HG03378 (cell line): ENCODE data around the gene KANSL1.

Experiments used
- ATAC-seq: cut with Tn5 transposase; IDR thresholded peaks from one replicate; pipeline ENCODE4 v1.9.1; 2021; ENCODE audit warnings: mild to moderate bottlenecking, moderate library complexity; ENCODE audit not compliant: unreplicated experiment

Gene KANSL1

GRCh38 chr17:46169913-46170638, 23.2 kb downstream of the KANSL1 start:
- ATAC-seq, result no peak

DNA sequence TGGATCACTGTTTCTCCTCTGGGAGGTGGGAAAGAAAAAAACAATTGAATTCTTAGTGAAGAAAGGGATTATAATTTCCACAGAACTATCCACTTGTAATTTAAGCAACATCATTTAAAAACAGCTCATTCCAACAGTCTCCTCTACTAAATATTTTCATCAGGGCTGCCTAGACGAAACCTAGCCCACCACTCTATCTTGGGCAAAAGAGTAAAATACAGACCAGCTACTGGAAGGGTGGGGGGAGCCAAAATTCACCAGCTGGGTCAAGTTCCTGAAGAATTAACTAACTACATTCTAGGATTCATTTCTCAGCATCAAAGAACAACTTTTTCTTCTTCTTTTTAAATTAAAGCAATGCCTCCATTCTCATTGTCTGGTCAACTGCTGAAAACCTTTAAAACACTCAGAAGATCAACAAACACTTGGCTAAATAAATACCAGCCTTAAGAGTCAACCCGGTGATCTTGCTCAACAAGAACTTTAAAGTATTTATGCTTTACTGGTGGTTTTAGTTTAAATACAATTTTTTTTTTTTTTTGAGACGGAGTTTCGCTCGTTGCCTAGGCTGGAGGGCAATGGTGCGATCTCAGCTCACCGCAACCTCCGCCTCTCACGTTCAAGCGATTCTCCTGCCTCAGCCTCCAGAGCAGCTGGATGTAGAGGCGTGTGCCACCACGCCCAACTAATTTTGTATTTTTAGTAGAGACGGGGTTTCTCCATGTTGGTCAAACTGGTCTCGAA, 25.2 kb downstream of the KANSL1 start:
- no peak for ATAC-seq

DNA sequence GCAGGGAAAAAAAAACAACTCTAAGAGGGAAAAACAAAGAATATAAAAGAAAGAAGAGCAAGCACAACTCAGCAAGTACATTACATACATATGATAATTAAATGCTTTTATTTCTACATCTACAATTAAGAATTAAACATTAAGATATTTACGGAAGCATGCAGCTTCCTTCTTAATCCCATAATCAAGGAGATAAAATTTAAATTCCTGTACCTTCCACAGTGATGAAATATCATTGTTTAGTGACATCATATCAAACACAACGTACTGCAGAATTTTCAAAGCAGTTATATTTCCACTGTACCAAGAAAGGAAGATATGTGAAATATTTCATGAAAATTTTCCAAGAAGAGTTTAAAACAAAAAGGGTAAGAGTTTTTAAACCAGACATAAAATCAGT, 26.0 kb downstream of the KANSL1 start:
- ATAC-seq, result no peak

GRCh38 chr17:46166692-46167249, 26.5 kb downstream of the KANSL1 start:
- no peak for ATAC-seq

GRCh38 chr17:46163929-46164594, 29.2 kb downstream of the KANSL1 start:
- ATAC-seq, result no peak

- no peak for ATAC-seq
These were observed 29.9 kb downstream of the KANSL1 start for GRCh38 chr17:46163316-46163715.

GRCh38 chr17:46162866-46163265, 30.4 kb downstream of the KANSL1 start:
- ATAC-seq, result no peak

DNA sequence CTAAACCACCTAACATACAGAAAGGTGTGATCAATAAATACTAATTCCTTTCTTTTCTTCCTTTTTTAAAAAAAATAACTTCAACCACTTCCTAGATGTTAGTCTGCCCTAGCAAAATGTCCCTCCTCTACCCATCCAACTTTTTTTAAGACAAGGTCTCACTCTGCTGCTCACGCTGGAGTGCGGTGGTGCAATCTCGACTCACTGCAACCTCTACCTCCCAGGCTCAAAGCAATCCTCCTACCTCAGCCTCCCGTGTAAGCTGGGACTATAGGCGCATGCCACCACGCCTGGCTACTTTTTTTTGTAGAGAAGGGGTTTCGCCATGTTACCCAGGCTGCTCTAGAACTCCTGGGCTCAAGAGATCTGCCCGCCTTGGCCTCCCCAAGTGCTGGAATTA, 33.1 kb downstream of the KANSL1 start:
- ATAC-seq, result no peak

- no peak for ATAC-seq
These were observed 33.5 kb downstream of the KANSL1 start for GRCh38 chr17:46159686-46160085.

DNA sequence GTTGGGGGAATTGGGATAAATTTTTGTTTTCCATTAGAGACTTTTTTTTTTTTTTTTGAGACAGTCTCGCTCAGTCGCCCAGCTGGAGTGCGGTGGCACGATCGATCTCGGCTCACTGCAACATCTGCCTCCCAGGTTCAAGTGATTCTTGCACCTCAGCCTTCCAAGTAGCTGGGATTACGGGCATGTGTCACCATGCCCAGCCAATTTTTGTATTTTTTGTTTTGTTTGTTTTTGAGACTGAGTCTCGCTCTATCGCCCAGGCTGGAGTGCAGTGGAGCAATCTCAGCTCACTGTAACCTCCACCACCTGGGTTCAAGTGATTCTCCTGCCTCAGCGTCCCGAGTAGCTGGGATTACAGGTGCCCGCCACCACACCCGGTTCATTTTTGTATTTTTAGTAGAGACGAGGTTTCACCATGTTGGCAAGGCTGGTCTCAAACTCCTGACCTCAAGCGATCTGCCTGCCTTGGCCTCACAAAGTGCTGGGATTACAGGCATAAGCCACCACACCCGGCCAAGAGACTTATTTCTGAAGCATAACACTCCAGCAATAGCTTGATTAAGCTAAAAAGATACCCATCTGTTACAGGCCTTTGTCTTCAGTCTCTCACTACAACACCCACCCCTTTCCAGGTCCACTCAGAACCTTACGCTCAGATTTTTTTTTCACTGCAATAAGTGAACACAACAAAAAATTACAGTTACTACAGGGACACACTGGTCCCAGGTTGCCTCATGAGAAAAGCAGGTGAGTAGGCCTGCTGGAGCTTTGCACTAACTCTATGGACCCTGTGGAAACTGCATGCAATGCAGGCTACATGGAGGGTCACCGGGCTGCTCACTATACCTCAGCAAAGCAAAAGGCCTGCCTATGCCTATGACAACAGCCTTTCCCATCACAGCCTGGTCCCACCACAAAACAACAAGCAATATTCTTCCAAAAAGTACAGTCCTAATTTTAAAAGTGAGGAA, 34.6 kb downstream of the KANSL1 start:
- no peak for ATAC-seq

GRCh38 chr17:46157443-46158062, 35.7 kb downstream of the KANSL1 start:
- no peak for ATAC-seq

DNA sequence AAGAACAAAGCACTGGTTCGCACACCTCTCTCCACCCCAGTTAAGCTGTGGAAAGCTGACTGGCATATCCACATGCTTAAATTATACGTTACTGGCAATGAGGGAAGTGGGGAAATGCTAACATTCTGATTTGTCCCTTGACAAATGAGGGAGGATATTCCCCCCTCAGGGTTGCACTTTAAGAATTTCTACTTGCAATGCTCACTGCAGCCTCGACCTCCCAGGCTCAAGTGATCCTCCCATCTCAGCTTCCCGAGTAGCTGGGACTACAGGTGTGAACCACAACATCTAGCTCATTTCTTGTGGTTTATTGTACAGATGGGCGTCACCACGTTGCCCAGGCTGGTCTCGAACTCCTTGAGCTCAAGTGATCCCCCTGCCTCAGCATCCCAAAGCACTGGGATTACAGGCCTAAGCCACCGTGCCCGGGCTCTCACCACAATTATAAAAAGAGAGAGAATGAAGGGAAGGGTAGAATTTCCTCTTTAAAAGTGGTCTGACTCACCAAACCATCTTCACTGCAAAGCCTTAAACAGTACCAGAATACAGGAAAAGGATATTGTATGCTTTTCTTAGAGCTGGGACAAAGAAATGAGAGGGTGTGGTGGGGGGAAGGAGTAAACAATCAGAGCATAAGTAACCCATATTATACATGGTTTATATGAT, 38.9 kb downstream of the KANSL1 start:
- no peak for ATAC-seq

GRCh38 chr17:46152423-46152822, 40.8 kb downstream of the KANSL1 start:
- ATAC-seq, result no peak

DNA sequence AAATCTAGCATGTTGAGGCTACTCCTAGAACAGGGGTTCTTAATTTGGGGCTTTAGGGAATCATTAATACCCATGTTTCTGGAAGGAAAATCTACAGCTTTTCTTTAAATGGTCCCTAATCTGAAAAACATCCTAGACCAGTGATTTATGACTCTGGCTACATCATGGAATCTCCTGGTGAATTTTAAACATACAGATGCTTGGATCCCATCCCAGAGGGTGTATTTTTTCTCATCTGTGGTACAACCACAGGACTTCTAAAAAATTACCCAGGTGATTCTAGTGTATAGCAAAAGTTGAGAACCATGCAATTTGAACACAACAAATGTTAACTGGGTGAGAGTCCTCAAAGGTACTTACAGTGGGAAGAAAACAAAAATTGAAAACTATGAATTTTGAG, 41.5 kb downstream of the KANSL1 start:
- no peak for ATAC-seq

DNA sequence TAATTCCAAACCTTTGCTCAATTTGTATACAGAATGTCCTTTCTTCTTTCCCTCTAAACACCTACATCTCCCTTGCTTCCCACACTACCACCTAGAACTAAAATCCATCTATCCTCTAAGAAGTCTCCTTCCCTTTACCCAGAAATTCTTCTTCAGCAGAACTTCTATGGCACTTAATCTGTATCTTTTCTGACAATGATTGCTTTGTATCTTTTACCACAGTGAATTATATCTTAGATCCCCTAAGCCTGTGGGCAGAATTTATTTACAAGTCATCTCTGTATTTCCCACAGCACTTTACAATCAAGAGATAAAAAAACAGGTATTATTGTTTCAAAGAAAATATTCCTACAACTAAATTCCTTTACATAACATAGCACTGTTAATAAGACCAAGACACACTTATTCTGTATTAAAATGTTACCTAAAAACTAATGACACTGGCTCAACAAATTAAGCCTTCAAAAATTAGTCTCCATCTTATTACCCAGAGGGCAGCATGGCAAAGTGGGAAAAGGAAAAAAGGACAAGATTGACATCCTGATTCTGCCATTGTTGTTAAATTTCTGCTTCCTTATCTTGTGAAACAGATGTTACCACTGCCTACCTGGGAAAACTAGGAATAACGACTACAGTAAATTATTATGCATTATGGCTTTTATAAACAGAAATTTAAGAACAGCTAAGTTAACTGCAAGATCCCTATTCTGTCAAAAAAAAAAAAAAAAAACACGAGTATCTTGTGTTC, 42.8 kb downstream of the KANSL1 start:
- ATAC-seq, result no peak

GRCh38 chr17:46148247-46148646, 45.0 kb downstream of the KANSL1 start:
- ATAC-seq, result no peak

GRCh38 chr17:46147296-46147695, 45.9 kb downstream of the KANSL1 start:
- no peak for ATAC-seq

DNA sequence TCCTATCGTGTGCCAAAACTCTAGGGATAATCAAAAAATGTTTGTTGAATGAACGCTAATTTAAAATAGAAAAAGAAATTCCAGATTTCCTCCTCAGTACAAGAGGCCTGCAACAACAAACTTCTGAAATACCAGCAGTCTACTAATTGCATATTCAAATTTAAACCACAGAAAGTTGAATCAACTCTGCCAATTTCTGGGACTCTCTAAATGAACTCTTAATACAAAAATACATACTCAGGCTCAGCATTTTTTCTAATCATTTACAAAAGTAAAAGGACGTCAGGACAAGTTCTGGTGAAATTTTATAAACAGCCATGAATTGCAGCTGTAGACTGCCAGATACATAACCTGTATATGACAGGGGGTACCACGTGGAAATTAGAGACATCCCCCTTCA, 49.0 kb downstream of the KANSL1 start:
- ATAC-seq, result no peak

DNA sequence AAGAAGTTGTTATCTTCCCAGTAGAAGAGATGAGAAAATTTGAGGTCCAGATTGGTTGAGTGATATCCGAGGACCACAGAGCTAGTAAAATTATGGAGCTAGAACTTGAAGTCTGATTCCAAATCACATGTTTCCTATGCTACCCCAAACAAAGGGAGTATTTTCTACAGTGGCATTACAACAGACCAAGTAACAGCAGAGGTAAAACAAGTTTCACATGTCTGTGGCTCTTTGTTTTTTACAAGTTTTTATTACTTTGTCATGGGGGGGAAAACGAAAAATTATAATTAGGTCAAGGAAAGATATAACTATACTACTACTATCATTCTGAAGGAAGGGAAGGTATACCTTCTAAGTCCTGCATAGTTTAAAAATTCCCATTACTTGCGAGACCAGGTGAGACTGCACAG, 49.4 kb downstream of the KANSL1 start:
- ATAC-seq, result no peak
